H1 (cell line): Measurements from ENCODE around the gene RPTOR. TPM values are rescaled to one million over a fixed set of nuclear protein-coding genes. Genes with fewer than 3 reads are reported as not detected.

Experiments used
- JUND ChIP-seq: IDR thresholded peaks from 2 replicates; pipeline ENCODE4 v1.6.1; 2011; ENCODE audit warnings: mild to moderate bottlenecking, improper control_type of control experiment, low read length
- polyA plus RNA-seq, 7 experiments: library from polyadenylated mRNA; depleted of rRNA in 3 of 7; stranded (reverse) in 5 of 7; unstranded in 2 of 7; fragments of >200 nt in 5 of 7; fragments of 200-250 nt in 2 of 7; gene quantifications; 1 replicate in 5 of 7; 2 replicates in 1 of 7; 4 replicates in 1 of 7; pipeline versions ENCODE4 v1.2.1 to v1.2.3, GENCODE V29; 2011 to 2013; ENCODE audit warnings: missing spikeins in 2 of 7, mixed read lengths in 2 of 7
- total RNA-seq: library from RNA; stranded (reverse); fragmentation: NEBNext Ultra II Directional; extraction: Animal tissue kit (Norgen Biotek cat#: 25700); gene quantifications from 2 replicates; pipeline ENCODE4 v1.2.1, GENCODE V29; 2021

The RPTOR gene
- total and polyA plus RNA-seq, 2 of the 8 experiments (the other 6 are each of a cell fraction or from before 2014, with no cell fraction given): 6.9 to 28.7 TPM

DNA sequence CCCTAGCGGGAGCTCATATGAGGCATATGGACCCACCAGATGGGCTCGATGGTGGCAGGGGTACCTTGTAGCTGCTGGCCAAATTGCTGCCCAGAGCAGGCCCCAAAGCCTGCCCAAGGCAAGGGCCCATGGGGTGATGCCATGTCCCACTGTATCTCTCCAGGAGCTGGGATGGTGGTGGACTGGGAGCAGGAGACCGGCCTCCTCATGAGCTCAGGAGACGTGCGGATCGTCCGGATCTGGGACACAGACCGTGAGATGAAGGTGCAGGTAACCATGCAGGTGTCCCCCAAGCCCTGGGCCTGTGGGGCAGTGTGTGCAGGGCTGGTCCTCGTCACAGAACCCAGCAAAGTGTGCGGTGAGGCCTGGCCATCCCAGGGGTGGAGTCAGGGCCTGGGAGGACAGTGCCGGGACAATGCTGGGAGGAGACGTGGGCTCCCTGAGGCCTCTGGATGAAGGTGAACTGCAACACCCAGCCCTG is 412.9 kb downstream of the RPTOR start (continued):
- no peak for TF ChIP-seq JUND
